G401.6 (cell line): Measurements from ENCODE around the gene HIVEP1.
"Not testable (repeated sequence)": the region's sequence is repeated elsewhere in the genome, so short reads cannot be mapped to it uniquely, and the experiment has no call there.

Experiments
- FAIRE-seq: peaks from 2 replicates; lab custom pipeline; 2012; peaks lifted over from hg19 to GRCh38; lab: Jason Lieb, UNC

HIVEP1 gene

GRCh38 chr6:12125396-12125795 lies 113.3 kb downstream of the HIVEP1 start:
- FAIRE-seq = no peak

DNA sequence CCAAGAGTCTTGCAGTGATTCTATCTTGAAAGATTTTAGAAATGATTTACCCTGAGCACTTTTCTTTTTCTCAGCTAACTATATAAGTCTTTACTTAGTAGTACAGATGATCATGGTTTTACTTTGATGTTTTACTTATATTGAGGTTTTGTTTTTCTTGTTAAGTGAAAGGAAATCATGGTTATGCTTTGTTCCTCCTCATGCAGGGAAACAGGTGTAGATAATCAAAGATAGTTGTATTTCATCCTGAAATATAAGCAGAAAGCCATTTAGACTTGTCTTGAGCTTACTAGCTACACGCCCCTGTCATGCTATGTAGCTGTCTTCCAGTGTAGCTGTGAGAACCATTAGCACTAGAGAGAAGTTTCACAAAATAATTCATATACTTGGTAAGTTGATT lies 113.9 kb downstream of the HIVEP1 start:
- no peak for FAIRE-seq

DNA sequence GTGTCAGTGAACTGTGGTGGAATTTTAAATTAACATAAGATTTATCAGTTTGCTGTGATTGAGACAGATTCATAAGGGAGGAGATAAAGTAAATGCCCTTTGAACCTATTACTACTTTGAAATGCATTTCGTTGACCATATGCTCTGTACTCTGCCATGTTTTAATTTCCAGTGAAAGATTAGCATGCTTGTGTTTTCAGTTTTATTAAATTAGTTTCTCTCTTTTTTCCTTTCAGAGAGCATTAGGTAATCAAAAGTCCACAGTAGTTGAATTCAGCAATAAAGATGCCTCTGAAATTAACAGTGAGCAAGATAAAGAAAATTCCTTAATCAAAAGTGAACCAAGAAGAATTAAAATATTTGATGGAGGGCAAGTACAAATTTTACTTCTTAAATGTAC lies 117.4 kb downstream of the HIVEP1 start:
- no peak for FAIRE-seq

- no peak for FAIRE-seq
These were observed 120.5 kb downstream of the HIVEP1 start for GRCh38 chr6:12132351-12133222.

DNA sequence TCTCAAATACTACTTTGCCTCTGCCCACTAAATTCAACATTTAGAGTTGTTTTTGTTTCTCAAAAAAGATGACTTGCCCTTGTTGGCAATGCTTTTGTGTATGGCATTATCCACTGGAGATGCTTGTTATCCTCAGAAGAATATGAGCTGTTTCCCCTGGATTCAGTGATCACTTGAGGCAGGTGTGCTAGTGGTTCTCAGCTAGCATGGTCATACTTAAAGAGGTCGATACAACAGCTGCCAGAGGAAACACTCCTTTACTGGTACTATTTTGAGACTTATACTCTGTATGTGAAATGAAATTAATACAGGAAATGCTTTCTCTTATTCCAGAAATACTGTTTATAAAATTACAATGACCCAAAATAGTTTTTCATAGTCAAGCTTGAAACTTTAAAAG lies 122.5 kb downstream of the HIVEP1 start:
- FAIRE-seq = no peak

- FAIRE-seq = no peak
These were observed 122.9 kb downstream of the HIVEP1 start for GRCh38 chr6:12134991-12135390.

- no peak for FAIRE-seq
These were observed 124.8 kb downstream of the HIVEP1 start for GRCh38 chr6:12136905-12137304.

DNA sequence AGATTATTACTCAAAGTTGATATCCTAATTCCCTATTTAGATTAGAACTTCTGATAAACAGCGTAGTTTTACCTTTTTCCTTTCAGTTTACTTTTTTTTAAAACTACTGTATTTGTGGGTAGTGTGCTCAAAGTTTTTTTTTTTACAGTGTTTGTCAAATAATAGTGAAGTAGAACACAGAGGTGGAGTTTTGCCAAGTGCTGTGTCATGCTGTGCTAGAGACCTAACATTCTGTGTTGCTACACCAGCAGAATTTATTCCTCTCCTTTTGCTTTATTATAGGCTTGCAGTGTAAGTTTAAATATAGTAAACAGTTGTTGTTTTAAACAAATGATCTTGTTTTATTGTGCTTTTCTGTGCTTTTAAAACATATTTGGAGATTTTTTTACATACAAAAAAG lies 125.4 kb downstream of the HIVEP1 start:
- no peak for FAIRE-seq

DNA sequence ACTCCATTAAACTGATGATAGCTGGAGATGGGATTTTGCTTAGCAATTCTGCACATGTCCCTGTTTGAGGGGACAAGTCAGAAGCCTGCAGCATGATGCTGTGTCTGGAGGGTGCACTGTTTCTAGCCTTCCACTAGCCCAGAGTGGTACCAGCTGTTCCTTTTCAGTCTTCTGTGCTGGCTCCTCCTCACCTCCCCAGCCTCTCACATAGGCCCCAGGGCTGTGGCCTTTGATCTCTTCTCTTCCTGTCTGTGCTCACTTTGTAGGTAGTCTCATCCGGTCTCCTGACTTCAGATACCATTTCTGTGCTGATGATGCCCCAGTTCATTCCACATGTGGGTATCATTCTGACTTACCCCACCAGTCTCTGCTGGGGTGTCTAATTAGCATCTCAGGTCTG lies 126.3 kb downstream of the HIVEP1 start:
- no peak for FAIRE-seq

GRCh38 chr6:12138936-12139335 lies 126.8 kb downstream of the HIVEP1 start:
- no peak for FAIRE-seq

DNA sequence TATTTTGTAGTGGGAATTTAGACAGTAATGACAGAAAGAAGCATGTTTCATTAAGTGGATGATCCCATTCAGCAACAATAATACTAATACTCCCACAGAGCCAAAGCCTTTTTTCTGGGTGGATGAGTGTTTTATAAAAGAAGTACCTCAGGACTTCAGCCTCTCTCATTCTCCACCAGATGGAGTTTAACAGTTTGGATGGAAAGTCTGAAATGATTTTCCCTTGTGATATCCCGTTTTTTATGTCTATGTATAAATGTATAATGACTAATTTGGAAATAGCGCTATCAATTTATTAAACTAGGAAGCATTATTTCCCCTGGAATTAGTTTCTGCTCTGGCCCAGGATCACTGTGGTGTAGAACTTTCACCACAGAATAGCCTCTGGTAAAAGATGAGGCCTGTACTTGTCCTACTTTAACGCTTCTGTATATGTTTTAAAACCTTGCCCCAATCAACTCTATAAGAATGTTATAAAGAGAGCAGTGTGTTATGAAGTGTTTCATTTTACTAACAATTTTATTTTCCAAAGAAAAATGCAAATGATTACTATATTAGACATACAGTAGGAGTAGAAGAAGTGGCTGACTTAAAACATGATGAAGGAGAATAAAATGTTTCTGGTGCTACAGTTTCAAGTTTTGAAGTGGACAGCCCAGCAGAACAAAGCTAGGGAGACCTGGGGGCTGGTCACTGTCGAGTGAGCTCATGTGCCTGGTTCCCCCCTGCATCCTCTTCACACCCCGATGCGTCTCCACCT lies 135.6 kb downstream of the HIVEP1 start:
- no peak for FAIRE-seq

GRCh38 chr6:12148317-12148801 lies 136.2 kb downstream of the HIVEP1 start:
- no peak for FAIRE-seq

DNA sequence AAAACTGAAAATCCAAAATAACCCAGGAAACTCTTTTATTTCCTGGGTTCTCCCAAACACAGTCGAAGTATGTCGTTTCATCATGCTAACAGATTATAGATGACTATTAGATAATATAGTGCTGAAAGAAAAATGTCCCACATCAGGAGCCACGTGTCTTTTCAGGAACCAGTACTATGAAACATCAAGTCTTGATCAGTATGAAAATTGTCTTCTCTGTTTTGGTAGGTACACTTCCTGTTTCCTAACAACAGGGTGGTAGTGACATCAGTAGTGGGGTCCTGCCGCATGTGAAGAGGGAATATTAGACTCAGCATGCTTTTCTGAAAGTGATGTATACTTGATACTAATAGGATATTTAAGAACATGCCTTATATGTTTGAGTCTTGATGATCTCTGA lies 136.7 kb downstream of the HIVEP1 start:
- no peak for FAIRE-seq

GRCh38 chr6:12149944-12150510 lies 137.9 kb downstream of the HIVEP1 start:
- FAIRE-seq = no peak

GRCh38 chr6:12150812-12151432 lies 138.8 kb downstream of the HIVEP1 start:
- no peak for FAIRE-seq

DNA sequence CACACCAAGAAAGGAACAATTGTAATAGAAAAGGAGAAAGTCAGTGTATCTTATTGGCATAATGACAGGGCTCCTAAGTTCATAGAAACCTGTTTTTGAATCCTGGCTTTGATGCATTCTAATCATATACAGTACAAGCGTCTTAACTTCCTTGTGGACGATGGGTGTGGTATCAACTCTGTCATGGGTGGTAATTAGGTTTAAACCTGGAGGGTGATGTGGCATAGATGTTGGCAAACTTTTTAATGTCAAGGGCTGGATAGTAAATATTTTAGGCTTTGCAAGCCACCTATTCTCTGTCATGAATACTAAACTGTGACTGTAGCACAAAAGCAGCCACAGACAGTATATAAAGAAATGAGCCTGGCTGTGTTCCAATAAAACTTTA lies 139.3 kb downstream of the HIVEP1 start:
- no peak for FAIRE-seq

DNA sequence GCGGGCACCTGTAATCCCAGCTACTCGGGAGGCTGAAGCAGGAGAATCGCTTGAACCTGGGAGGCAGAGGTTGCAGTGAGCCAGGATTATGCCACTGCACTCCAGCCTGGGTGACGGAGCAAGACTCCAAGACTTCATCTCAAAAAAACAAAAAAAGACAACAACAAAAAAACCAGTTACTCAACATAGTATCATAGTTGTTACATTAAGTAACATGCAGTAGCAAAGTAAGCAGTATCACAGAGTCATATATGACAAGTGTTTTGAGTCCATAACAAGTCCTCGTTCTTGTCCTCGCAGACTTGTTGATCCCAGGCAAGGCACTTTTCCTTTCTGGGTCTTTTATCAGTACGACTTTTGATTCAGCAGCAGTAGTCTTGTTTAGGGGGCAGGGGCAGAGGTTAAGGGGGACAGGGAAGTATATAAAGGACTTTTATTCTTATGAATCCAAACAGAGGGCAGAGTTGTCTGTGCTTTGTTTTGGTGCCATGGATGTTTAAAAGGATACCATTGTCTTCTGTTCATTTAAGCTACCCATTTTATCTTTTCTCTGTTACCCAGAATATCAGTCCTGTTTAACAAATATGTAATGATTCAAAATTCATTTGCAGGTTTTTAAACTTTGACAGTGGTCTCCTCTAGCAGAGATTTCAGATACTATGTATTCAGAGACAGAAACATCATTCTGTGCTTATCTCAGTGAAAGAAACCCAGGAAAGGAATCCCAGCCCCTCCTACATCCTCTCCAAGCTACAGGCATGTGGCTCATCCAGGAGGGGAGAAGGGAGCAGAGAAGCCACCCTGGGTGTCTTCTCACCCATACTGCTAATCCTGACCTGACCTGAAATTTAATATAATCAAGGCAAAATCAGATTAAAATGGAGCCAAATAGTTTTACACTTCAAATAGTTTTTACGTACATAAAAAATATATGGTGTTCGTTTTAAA lies 140.2 kb downstream of the HIVEP1 start:
- FAIRE-seq = no peak

DNA sequence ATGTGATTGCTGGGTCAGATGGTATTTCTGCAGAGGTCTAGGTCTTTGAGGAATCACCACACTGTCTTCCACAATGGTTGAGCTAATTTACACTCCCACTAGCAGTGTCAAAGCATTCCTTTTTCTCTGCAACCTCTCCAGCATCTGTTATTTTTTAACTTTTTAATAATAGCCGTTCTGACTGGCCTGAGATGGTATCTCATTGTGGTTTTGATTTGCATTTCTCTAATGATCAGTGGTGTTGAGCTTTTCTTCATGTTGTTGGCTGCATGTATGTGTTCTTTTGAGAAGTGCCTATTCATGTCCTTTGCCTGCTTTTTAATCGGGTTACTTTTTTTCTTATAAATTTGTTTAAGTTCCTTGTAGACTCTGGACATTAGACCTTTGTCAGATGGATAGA lies 143.7 kb downstream of the HIVEP1 start:
- FAIRE-seq = not testable (repeated sequence)

DNA sequence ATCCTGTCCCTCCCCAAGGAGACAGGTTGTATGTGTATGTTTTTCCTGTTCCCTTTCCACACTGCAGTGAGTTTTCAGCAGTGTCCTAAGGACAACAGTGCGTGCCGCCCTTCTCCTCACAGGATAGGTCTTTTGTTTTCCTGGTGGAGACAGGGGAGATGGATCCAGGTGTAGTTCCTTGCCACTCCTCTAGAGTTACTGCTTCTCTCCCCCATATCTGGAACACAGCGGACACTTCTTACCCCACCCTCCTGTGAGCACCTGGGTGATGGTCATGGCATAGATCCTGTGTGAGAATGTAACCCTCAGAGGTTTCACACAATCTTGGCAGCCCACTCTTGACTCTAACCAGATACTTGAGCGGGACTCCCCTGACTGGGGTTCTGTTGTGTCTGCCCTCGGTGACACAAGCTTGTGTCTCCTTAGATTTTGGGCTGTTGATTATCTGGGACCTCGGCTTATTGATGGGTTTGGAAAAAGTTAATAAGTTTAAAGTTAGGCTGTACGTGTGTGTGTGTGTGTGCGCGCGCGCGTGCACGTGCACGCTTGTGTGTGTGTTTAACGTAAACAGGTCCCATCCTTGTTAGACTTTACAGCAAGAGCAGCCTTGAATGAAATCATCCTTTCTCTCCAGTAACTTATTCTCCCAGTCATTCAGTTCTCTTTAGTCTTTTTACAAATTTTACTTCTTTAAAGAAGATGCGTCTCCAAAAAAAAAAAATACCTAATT lies 146.7 kb downstream of the HIVEP1 start:
- no peak for FAIRE-seq

DNA sequence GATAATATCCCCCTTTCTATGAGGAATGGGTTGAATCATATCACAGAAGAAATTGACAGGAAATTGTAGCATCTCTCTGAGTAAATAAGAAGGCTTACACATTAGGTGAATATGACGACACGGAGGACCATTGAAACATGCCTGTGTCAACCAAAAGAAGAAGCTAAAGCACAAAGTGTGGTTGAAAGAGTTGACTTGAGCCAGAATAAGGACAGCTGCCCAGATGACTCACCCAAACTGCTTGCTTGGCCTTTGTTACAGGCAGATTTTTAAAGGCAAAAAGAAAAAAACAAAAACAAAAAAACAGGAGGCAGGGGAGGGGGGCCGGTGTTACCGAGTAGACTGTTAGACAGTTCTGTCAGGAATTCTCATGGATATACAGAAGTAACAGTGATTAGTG lies 148.2 kb downstream of the HIVEP1 start:
- no peak for FAIRE-seq

GRCh38 chr6:12162213-12162612 lies 150.1 kb downstream of the HIVEP1 start:
- no peak for FAIRE-seq
